Stimulated activated CD4-positive, alpha-beta T cell treated with anti-CD3 and anti-CD28 coated beads, Interleukin-1b, Interleukin-23, amount 100 ng/mL, for 1 hour (primary cell): ENCODE results near the gene AFAP1L1.
"Not testable (repeated sequence)": the region's sequence is repeated elsewhere in the genome, so short reads cannot be mapped to it uniquely, and the experiment has no call there.

Experiments used
- DNase-seq, 2 donors: peaks; one replicate each; pipeline ENCODE4 v3.0.0-alpha.2; 2020; ENCODE audit warnings: low read depth in 2 of 2

The AFAP1L1 gene

DNA sequence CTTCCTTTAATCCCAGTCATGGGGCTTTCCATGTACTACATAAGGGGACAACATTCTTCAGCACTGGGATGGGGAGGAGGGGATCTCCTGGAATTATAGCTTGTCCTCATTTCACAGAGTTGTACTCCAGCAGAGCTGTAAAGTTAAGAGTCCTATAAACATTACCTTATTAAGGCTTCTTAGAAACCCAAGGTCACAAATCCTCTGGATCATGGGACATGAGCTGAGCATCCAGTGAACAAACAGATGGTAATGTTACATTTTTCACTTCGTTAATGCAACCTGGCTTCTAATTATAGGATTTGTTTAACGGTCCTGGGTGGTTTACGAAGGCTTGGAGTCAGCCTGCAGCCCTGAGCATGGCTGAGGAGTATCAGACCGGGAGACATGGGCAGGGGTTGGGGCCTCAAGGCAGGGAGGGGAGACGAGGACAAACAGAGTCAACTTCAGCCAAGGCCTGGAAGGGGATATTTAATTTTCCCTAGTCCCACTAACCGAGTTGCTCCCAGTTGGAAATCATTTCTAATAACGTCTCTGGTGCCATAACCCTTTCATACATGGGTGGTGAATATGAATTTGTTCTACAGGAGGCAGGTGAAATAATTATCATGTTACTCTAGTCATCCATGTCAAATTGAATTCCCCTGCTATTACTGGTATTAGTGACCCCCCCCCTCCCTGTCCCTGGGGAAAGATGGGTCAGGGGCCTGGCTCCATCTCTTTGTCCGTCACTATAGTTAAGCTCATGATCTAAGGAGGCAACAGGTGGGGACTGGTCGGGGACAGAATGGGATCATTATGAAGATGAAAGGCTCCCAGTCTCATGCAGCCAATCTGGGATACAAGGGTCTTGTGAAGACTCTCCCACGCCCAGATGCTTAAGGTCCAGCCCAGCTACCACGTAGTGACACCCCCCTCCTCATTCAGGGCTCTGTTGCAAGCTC, 118.2 kb downstream of the AFAP1L1 start:
- DNase-seq: no peak

DNA sequence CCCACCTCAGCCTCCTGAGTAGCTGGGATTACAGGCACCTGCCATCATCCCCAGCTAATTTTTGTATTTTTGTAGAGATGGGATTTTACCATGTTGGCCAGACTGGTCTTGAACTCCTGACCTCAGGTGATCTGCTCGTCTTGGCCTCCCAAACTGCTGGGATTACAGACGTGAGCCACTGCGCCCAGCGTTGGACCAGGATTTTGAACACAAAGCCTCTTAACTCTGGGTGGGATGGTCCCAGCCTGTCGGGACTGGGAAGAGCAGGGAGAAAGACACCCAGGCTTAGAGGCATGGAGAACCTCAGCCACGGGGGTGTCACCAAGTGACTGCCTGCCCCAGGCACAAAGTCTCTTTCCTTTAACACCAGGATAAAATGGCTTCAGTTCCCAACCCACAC, 119.4 kb downstream of the AFAP1L1 start:
- DNase-seq: not testable (repeated sequence)
